ENCODE results near the gene LVRN.

LVRN gene

GRCh38 chr5:116062352-116062751 is 100.1 kb downstream of the LVRN start:
- no peak overlapping the region for H3K27ac Mint-ChIP-seq
- H3K9me3 Mint-ChIP-seq, result no peaks in the 10 kb centered on the region
- H3K4me1 Mint-ChIP-seq, result no peaks in the 10 kb centered on the region
- peaks cover 8% of the 10 kb centered on the region for H3K27me3 Mint-ChIP-seq (ENCODE audit: low read depth)
- no peak for TF ChIP-seq CTCF (IDR thresholded peaks at IDR 0.05; ENCODE audit: unreplicated experiment in 3 of 3)
- H3K36me3 Mint-ChIP-seq (ENCODE audit: low read depth), result no peaks in the 10 kb centered on the region
- no peak overlapping the region for H3K4me3 Mint-ChIP-seq

DNA sequence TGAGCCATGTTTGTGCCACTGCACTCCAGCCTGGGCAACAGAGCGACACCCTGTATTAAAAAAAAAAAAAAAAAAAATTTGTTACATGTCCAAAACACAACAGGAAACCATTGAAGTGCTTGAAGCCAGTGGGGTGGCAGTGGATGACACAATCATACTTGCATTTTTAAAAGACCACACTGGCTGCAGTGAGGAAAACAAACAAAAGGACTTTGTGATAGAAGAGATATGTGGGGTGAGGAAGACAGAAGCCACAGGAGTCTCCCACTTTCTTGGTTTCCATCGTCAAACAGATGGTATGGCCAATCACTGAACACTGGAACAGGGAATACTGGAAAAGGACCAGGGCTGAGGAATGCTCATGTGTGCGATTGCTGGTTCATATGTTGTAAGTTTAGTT is 101.7 kb downstream of the LVRN start:
- Mint-ChIP-seq H3K9me3 (no peaks in the 10 kb centered on the region), H3K36me3 (ENCODE audit: low read depth) (no peaks in the 10 kb centered on the region), H3K27me3 (ENCODE audit: low read depth) (peaks cover 8% of the 10 kb centered on the region), H3K27ac (no peak overlapping the region), H3K4me1 (peaks cover 5% of the 10 kb centered on the region), H3K4me3 (no peak overlapping the region)
- no peak for TF ChIP-seq CTCF (IDR thresholded peaks at IDR 0.05; ENCODE audit: unreplicated experiment in 3 of 3)

DNA sequence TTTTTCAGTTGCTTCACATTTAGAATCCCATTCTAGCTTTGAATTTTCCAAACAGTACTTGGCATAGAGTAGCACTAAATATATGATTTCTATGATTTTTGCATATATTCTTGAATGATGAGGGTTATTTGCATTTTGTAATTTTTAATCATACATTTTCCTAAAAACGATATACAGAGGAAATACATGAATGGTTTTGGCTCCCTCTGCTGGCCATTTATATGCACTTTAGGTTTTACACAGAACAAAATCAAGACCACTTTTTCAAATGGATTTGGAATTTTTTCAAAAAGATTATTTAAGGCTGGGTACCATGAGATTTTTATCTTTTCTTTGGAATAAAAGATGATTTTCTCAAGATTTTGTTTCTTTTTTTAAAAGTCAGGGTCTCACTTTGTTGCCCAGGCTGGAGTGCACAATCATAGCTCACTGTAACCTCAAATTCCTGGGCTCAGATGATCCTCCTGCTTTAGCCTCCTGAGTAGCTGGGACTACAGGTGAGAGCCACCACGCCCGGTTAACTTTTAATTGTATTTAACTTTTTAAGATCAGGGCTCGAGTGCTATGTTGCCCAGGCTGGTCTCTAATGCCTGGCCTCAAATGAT is 105.9 kb downstream of the LVRN start:
- Mint-ChIP-seq H3K27ac (peak overlapping the region in 2 of 3 experiments; percentile 48 to 71), H3K36me3 (ENCODE audit: low read depth) (no peaks in the 10 kb centered on the region), H3K4me1 (peaks cover 5% of the 10 kb centered on the region), H3K27me3 (ENCODE audit: low read depth) (peaks cover 8% of the 10 kb centered on the region), H3K9me3 (no peaks in the 10 kb centered on the region), H3K4me3 (peak overlapping the region in 1 of 3 experiments; percentile 1)
- peak; percentile 80 to 89 (median 87) for TF ChIP-seq CTCF (IDR thresholded peaks at IDR 0.05; ENCODE audit: unreplicated experiment in 3 of 3)

- no peak overlapping the region for H3K4me3 Mint-ChIP-seq
- no peaks in the 10 kb centered on the region for H3K36me3 Mint-ChIP-seq (ENCODE audit: low read depth)
- peaks cover 3% of the 10 kb centered on the region for H3K27me3 Mint-ChIP-seq (ENCODE audit: low read depth)
- H3K4me1 Mint-ChIP-seq, result peaks cover 5% of the 10 kb centered on the region
- H3K27ac Mint-ChIP-seq, result no peak overlapping the region
- H3K9me3 Mint-ChIP-seq, result no peaks in the 10 kb centered on the region
- TF ChIP-seq CTCF (IDR thresholded peaks at IDR 0.05; ENCODE audit: unreplicated experiment in 3 of 3), result no peak
Observed at GRCh38 chr5:116071211-116071610, 108.9 kb downstream of the LVRN start.

GRCh38 chr5:116075191-116075831 is 113.0 kb downstream of the LVRN start:
- Mint-ChIP-seq H3K27me3 (ENCODE audit: low read depth) (no peaks in the 10 kb centered on the region), H3K4me3 (no peak overlapping the region), H3K36me3 (ENCODE audit: low read depth) (no peaks in the 10 kb centered on the region), H3K27ac (peak overlapping the region in 1 of 3 experiments; percentile 64), H3K4me1 (no peaks in the 10 kb centered on the region), H3K9me3 (no peaks in the 10 kb centered on the region)
- TF ChIP-seq CTCF (IDR thresholded peaks at IDR 0.05; ENCODE audit: unreplicated experiment in 3 of 3), result no peak

GRCh38 chr5:116076496-116076895 is 114.2 kb downstream of the LVRN start:
- Mint-ChIP-seq H3K27me3 (ENCODE audit: low read depth) (no peaks in the 10 kb centered on the region), H3K9me3 (peaks cover 2% of the 10 kb centered on the region), H3K4me1 (no peaks in the 10 kb centered on the region), H3K27ac (no peak overlapping the region), H3K36me3 (ENCODE audit: low read depth) (peaks cover 4% of the 10 kb centered on the region), H3K4me3 (no peak overlapping the region)
- TF ChIP-seq CTCF (IDR thresholded peaks at IDR 0.05; ENCODE audit: unreplicated experiment in 3 of 3), result no peak

All from nephron (organoid).